Right atrium auricular region (tissue), 2 donors: ENCODE measurements around the gene DRD1. TPM values are rescaled to one million over a fixed set of nuclear protein-coding genes. Genes with fewer than 3 reads are reported as not detected.

Experiments used
- DNase-seq: peaks from one replicate; pipeline ENCODE4 v3.0.0-alpha.2; 2019; ENCODE audit warnings: low spot score
- H3K27ac ChIP-seq, 2 donors: fragments of 200-600 bp; sonication (generic); 1 replicate in 1 of 2; 2 replicates in 1 of 2; pipeline ENCODE4 v1.5.1; 2016 to 2019
- H3K27me3 ChIP-seq, 2 donors: fragments of 200-600 bp; sonication (generic); one replicate each; pipeline versions ENCODE4 v1.5.1 to v1.6.0; 2017 to 2019
- H3K36me3 ChIP-seq: fragments of 200-600 bp; sonication (generic); one replicate; pipeline ENCODE4 v1.5.1; 2016
- H3K4me1 ChIP-seq, 2 donors: fragments of 200-600 bp; sonication (generic); one replicate each; pipeline versions ENCODE4 v1.5.1 to v1.6.0; 2017 to 2019
- H3K4me3 ChIP-seq, 2 donors: fragments of 200-600 bp; sonication (generic); 1 replicate in 1 of 2; 2 replicates in 1 of 2; pipeline ENCODE4 v1.5.1; 2017 to 2019; ENCODE audit warnings: mild to moderate bottlenecking in 1 of 2, moderate library complexity in 1 of 2
- H3K9me3 ChIP-seq, 2 donors: fragments of 200-600 bp; sonication (generic); one replicate each; pipeline ENCODE4 v1.5.1; 2019
- CTCF ChIP-seq, 2 donors: fragments of 200-600 bp; sonication (generic); IDR thresholded peaks; one replicate each; pipeline ENCODE4 v1.5.1; 2019; ENCODE audit warnings: antibody characterized with exemption in 2 of 2
- total RNA-seq, 2 donors: library from RNA; depleted of rRNA; stranded (reverse); fragments of >200 nt; gene quantifications; one replicate each; pipeline ENCODE4 v1.1.0, GENCODE V29; 2016

Gene DRD1
- total RNA-seq, 2 donors from 2014 or later: not detected

GRCh38 chr5:175390352-175391083 lies 53.5 kb downstream of the DRD1 start:
- Histone ChIP-seq H3K4me1 (no peaks in the 10 kb centered on the region), H3K4me3 (no peak overlapping the region), H3K36me3 (no peaks in the 10 kb centered on the region), H3K27me3 (no peaks in the 10 kb centered on the region), H3K27ac (no peak overlapping the region), H3K9me3 (no peaks in the 10 kb centered on the region)
- TF ChIP-seq CTCF (IDR thresholded peaks at IDR 0.05): no peak
- no peak for DNase-seq

Other genes with a start within 250 kb of the DRD1 start
- gene SFXN1, start 34.4 kb upstream of the DRD1 start, total RNA-seq: 10 to 100 TPM; 23.3 to 33.0 TPM
- 10 to 100 TPM in 1 of 2 donors, 1 to 10 TPM in 1; 8.0 to 18.9 TPM for gene HRH2, start 213.9 kb upstream of the DRD1 start, total RNA-seq